A549 treated with AZD2906 at 1 μM for 4 hours (cell line): Measurements from ENCODE around the gene CNTNAP3. TPM values are rescaled to one million over a fixed set of nuclear protein-coding genes. Genes with fewer than 3 reads are reported as not detected.

Experiments
- total RNA-seq: library from RNA; stranded (reverse); fragments of 200-300 nt; extraction: Qiagen RNA extraction; gene quantifications from 5 replicates; pipeline ENCODE4 v1.2.3, GENCODE V29; 2022

The CNTNAP3 gene
- 8.0 to 10.7 TPM (median 8.8 TPM) in 5 replicates for total RNA-seq

GRCh38 chr9:39287980-39288379 lies at the start of gene CNTNAP3:
Gene CNTNAP3 (minus strand): TSS chr9:39288167. CDS start chr9:39288064, 103 bp downstream.

Other genes with a start within 250 kb of the CNTNAP3 start
- not detected in 5 replicates for gene SPATA31A1, start 67.5 kb upstream of the CNTNAP3 start, total RNA-seq